DND-41 (cell line): ENCODE measurements around the gene NUP42.

Source experiments
- EZH2 ChIP-seq: IDR thresholded peaks from 3 replicates; pipeline ENCODE4 v1.6.1; 2012; ENCODE audit warnings: borderline replicate concordance, low read depth, mild to moderate bottlenecking, moderate library complexity, low read length, inconsistent platforms; ENCODE audit not compliant: severe bottlenecking
- TF ChIP-seq, protein P1 (sequence below): IDR thresholded peaks from 2 replicates; pipeline ENCODE4 v1.5.1; 2012; ENCODE audit warnings: borderline replicate concordance, low read length, moderate library complexity, mild to moderate bottlenecking; ENCODE audit not compliant: poor library complexity, severe bottlenecking; ENCODE audit errors: extremely low read depth

DNA sequence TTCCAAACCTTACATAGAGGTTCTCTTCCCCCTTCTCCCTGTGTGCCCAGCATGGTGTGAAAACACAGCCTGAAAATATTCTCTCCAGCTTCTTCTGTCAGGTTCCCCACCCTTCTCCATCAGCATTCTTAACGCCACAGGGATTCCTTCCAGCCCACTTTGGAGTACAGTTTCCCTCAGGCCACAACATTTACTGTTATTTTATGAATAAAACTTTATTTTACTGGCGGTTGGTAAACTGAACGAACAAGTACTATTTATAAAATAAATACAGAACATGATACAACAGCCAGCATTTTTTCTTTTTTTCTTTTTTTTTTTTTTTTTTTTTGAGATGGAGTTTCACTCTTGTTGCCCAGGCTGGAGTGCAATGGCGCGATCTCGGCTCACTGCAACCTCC, 33.1 kb downstream of the NUP42 start:
- TF ChIP-seq, protein P1, sequence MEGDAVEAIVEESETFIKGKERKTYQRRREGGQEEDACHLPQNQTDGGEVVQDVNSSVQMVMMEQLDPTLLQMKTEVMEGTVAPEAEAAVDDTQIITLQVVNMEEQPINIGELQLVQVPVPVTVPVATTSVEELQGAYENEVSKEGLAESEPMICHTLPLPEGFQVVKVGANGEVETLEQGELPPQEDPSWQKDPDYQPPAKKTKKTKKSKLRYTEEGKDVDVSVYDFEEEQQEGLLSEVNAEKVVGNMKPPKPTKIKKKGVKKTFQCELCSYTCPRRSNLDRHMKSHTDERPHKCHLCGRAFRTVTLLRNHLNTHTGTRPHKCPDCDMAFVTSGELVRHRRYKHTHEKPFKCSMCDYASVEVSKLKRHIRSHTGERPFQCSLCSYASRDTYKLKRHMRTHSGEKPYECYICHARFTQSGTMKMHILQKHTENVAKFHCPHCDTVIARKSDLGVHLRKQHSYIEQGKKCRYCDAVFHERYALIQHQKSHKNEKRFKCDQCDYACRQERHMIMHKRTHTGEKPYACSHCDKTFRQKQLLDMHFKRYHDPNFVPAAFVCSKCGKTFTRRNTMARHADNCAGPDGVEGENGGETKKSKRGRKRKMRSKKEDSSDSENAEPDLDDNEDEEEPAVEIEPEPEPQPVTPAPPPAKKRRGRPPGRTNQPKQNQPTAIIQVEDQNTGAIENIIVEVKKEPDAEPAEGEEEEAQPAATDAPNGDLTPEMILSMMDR, result no peak
- no peak for TF ChIP-seq EZH2
